Measurements from ENCODE around the gene STARD3. TPM values are rescaled to one million over a fixed set of nuclear protein-coding genes. Genes with fewer than 3 reads are reported as not detected.

The STARD3 gene
- total RNA-seq, 6 donors from 2014 or later: 27.5 to 315 (median 84.1) TPM

- H3K27me3 ChIP-seq: no peaks in the 10 kb centered on the region
- ATAC-seq (ENCODE audit: low FRiP score in 2 of 2) (no peak), DNase-seq (no peak)
- 88 to 93% methylated on average over 6 to 10 of the region's 10 CpGs for WGBS, 2 donors
- no peak overlapping the region for H3K4me3 ChIP-seq
- peaks cover 13 to 93% (median 66%) of the 10 kb centered on the region in 4 donors for H3K36me3 ChIP-seq
- peaks cover 2 to 14% (median 11%) of the 10 kb centered on the region in 4 donors for H3K4me1 ChIP-seq
- no peak for TF ChIP-seq POLR2AphosphoS5 (IDR thresholded peaks at IDR 0.05)
- H3K9me3 ChIP-seq: no peaks in the 10 kb centered on the region
- no peak overlapping the region for H3K27ac ChIP-seq
Observed at GRCh38 chr17:39711851-39712250, 74.9 kb downstream of the STARD3 start.

Other genes starting within 250 kb of the STARD3 start
- gene FBXL20, start 235.5 kb upstream of the STARD3 start, total RNA-seq: 10 to 100 TPM in 5 of 6 donors, 1 to 10 TPM in 1; 7.6 to 53.4 (median 30.4) TPM
- gene MED1, start 185.9 kb upstream of the STARD3 start, total RNA-seq: 10 to 100 TPM; 12.8 to 33.1 (median 24.6) TPM
- 100 to 1,000 TPM in 1 of 6 donors, 10 to 100 TPM in 5; 41.2 to 111 (median 52.8) TPM for gene CDK12, start 175.7 kb upstream of the STARD3 start, total RNA-seq
- not detected for gene NEUROD2, start 29.2 kb upstream of the STARD3 start, total RNA-seq
- 10 to 100 TPM; 10.9 to 22.4 (median 13.8) TPM for gene PPP1R1B, start 10.2 kb upstream of the STARD3 start, total RNA-seq
- 1 to 10 TPM in 5 of 6 donors, under 1 TPM in 1; 0.39 to 4.2 (median 2.5) TPM for gene TCAP, start 28.2 kb downstream of the STARD3 start, total RNA-seq
- 10 to 100 TPM in 3 of 6 donors, 1 to 10 TPM in 3; 3.1 to 21.3 (median 7.0) TPM for gene PNMT, start 31.3 kb downstream of the STARD3 start, total RNA-seq
- 10 to 100 TPM; 15.2 to 64.0 (median 27.9) TPM for gene PGAP3, start 50.9 kb downstream of the STARD3 start, total RNA-seq
- 100 to 1,000 TPM in 4 of 6 donors, 10 to 100 TPM in 2; 88.6 to 126 (median 112) TPM for gene ERBB2, start 62.9 kb downstream of the STARD3 start, total RNA-seq
- 10 to 100 TPM; 26.2 to 54.1 (median 43.2) TPM for gene MIEN1, start 93.4 kb downstream of the STARD3 start, total RNA-seq
- gene GRB7, start 100.8 kb downstream of the STARD3 start, total RNA-seq: 10 to 100 TPM; 19.9 to 82.8 (median 31.1) TPM
- 10 to 100 TPM in 1 of 6 donors, 1 to 10 TPM in 5; 2.2 to 14.9 (median 4.9) TPM for gene IKZF3, start 227.2 kb downstream of the STARD3 start, total RNA-seq
- not detected for gene ZPBP2, start 231.1 kb downstream of the STARD3 start, total RNA-seq

Data from upper lobe of left lung (tissue), 6 donors.